GM19025 (cell line): Measurements from ENCODE around the gene RNF183.

Experiments
- ATAC-seq: cut with Tn5 transposase; IDR thresholded peaks from one replicate; pipeline ENCODE4 v1.9.1; 2021; ENCODE audit warnings: mild to moderate bottlenecking, low read depth, moderate library complexity; ENCODE audit not compliant: unreplicated experiment

The RNF183 gene, protein sequence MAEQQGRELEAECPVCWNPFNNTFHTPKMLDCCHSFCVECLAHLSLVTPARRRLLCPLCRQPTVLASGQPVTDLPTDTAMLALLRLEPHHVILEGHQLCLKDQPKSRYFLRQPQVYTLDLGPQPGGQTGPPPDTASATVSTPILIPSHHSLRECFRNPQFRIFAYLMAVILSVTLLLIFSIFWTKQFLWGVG

DNA sequence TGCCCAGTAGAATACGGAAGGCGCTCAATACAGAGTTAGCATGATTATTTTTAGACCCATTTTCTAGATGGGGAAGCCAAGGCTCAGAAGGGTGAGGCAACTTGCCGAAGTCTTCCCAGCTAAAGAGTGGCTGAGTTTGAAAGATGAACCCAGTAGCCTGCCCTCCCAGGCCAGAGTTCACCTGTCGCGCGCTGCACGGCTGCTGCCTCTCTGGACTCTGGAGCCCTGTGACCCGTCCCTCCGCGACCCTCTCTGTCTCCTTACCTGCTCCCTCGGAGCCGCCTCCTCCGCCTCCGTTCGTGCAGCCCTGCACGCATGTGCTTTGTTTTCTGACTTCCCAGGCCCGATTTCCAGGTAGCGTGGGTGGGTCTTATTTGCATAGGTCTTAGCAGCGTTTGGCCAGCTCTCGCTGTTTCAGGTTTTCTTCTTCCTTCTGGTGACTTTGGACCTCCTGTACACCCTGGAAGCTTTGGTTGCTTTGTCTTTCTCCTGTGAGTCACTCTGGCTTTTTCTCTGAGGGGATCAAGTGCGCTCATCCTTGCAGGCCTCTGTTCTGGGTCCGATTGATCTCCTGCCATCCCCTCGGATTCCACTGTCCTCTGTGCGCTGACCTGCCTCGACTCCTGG lies at the start of gene RNF183:
RNF183 (minus strand) TSS at position 585 of the 627 bp plus-strand sequence. CDS start 5,192 bp downstream, outside the sequence.
- ATAC-seq, result no peak

DNA sequence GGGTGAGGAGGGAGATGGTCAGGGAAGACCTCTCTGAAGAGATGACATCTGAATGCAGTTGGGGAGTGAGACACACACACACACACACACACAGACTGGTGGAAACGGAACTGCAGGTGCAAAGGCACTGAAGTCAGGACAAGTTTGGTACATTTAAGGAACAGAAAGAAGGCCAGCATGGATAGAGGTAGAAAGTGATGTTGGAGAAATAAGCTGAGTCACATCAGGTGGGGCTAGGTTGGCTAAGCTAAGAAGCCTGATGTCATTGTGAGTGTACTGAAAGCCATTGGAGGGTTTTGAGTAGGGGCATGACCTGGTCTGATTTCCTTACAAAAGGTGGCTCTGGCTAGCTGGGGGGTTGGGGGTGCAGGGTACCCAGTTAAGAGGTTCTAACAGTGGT lies 49.2 kb upstream of the RNF183 start:
- ATAC-seq, result no peak

DNA sequence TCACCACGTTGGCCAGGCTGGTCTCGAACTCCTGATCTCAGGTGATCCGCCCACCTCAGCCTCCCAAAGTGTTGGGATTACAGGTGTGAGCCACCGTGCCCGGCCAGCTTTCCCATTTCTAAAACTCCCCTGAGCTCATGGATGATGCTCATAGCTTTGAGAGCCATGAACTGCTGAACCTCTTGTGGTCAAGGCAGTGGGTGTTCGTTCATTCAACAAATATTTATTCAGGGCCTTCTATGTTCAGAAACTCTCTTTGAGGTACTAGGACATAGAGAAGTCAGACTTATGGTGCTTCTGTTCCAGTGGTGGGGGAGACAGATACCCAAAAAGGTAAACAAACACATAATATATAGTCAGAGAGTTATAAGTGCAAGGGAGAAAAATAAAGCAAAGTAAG lies 48.8 kb upstream of the RNF183 start:
- no peak for ATAC-seq

DNA sequence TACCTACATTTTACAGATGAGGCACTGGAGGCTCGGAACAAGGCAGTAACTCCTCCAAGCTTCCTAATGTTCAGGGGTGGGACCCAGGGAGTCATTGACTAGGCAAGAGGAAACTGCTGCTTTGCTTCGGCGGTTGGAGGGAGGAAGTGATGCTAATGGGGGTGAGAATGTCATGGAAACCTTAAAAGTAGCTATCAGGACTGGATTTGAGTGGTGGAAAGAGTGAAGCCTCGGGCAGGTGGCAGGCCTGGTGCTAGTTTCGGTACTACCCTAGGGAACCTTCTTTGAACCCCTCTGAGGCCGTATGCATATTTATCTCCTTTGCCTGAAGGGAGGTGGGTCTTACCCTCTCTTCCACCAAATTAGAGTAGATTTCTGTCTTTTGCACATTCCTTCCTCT lies 47.8 kb upstream of the RNF183 start:
- no peak for ATAC-seq

DNA sequence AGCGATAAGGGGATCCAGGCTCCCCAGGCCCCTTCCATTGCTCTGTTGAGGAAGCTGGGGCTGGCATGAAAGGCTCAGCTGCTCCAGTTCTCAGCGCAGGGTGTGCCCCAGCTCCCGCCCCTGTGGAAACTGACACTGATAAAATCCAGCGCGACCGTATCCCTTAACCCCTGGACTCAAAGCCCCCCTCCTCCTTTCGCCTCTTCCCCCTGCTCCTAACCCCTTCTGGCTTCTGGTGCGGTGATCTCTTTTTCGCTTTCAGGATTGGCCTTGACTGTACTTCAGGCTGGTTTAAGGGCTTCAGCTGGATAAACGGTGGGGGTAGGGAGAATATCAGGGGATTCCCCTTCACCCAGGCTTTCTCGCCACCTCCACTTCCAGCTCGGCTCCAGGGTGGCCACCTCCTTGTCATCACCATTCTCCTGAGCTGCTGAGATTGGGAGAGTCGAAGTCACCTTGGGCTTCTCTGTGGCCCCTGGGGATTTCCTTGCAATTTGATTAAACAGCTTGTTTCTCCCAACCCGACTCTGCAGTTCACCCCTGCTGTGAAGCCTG lies 47.0 kb upstream of the RNF183 start:
- no peak for ATAC-seq

DNA sequence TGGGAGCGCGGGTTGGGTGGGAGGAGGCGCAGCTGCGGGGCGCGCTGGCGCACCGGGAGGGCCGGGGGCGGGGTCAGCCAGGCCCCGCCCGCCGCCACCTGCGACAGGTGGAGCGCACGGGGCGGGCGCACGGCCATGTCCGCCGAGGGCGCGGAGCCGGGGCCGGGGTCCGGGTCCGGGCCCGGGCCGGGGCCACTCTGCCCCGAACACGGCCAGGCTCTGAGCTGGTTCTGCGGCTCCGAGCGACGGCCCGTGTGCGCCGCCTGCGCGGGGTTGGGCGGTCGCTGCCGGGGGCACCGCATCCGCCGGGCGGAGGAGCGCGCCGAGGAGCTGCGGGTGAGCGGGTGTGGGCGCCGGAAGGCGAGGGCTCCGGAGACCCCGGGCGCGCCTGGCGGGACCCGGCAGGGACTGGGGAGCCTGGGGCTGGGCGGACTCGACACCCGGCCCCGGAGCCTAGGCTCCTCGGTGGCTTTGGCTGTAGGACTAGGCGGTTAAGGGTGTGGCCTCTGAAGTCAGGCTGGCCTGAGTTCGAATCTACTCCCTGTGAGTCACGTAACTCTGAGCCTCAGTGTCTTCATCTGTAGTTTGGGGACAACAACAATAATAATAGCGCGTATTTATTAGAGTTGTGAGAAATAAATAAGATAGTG lies 46.4 kb upstream of the RNF183 start, which contains the start of gene BSPRY:
BSPRY (plus strand) TSS at position 97 of the 650 bp plus-strand sequence; CDS start at position 136, 39 bp downstream.
- peak; percentile 37 for ATAC-seq

DNA sequence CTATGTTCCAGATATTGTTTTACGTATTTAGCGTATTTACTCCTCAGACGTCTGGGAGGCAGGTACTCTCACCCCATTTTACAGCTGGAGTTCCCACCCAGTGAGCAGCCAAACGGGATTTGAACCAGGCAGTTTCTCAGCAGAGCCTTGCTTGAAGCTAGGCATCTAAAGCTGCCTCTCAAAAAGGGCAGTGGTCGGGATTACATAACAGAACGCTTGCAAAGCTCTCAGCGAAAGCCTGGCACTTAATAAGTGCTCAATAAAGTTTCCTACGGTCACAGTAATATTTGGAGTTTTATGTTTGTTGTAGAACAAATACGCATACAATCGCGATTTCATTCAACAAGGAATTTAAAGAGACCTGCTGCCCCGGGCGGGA lies 45.9 kb upstream of the RNF183 start:
- ATAC-seq, result no peak

DNA sequence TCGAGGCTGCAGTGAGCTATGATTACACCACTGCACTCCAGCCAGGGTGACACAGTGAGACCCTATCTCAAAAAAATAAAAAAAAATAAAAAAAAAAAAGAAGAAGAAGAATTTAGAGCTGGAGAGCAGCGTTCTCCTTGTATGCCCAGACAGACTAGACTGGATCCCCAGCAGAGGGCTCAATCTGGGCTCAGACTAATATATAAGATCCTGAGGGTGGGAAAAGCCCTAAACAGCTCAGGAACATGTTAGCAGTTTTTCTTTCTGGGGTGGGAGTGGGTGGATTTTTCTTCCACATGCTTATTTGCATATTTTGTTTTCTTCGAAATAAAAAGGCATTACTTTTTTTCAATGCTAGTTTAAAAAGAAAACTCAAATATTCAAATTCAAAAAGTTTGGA lies 45.3 kb upstream of the RNF183 start:
- ATAC-seq, result no peak

DNA sequence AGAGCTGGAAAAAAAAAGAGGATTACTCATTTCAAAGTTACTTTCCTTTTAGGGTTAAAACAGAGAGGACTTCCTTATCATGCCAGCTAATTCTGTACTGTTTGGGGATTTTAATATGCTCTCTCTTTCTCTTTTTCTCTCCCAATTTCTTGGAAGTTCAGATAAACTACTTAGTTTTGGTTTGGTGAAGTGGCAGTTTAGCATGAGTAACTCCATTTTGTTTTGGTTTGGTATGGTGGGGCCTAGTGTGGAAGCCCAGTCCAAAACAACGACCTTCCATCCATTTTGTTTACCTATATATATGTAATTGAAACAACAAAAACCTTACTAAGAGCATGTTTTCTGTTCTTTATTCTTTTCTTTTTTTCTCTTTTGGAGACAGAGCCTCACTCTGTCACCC lies 42.5 kb upstream of the RNF183 start:
- no peak for ATAC-seq

DNA sequence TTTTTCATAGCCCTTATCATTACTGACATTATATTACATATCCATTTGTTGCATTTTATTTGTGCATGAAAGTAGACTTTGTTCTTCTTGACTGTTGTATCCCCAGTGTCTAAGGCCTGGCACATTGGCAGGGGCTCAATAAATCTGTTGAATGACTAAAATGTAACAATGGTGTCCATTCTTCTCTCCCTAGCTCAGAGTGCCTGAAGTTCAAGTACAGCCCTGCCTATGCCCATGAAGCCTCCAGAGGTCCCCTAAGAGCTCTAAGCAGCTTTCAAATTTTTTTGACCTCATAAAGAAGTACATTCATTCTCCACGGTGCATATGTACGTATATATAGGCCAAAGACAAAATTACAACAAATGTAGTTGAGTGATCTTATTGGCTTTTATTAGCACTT lies 42.0 kb upstream of the RNF183 start:
- ATAC-seq, result no peak

DNA sequence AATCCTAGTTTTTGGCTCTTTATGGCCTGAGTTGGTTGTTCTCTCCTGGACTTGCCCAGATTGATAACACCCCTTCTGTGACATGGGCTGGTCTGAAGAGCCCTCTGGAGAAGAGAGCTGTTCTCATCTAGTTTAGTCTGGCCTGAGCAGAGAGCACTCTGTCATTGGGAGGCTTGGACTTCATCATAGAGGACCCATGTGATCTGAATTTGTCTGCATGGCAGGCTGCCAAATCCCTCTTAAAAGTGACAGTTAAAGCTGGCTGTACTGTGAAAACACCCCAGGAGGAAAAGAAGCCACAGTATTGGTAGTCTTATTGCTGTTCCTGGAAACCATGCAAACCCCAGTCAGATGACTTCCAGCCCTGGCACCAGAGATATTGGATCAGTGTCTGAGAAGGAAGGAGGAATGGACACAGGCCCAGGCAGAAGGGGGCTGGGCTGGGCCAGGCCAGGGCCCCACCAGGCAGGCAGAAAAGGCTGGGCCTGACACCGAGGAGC lies 40.6 kb upstream of the RNF183 start:
- ATAC-seq, result no peak

DNA sequence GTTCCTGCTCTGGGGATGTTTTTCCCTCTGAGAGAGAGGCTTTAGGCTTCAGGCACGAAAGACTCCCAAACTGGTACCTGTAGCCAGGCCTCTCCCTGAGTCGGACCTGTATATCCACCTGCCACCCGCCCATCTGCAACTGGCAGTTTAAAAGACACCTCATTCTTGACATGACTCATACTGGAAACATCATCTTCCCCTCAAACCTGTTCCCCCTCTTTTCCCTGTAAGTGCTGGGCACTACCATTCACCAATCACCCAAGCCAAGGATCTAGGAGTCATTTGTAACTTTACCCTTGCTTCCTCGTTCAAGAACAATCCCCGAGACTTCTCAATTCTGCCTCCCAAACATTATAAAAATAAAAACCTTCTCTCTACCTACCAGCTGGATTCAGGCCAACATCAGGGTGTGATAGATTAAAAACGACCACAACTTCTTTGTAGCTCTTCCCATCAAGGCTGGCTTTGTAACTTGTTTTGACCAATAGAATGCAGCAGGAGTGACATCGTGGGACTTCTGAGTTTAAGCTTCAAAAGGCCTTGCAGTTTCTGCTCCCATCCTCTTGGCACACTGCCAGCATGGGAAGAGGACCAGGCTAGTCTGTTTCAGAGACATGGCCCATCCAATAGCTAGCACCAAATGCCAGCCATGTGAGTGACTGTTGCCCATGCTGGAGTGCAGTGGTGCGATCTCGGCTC lies 38.7 kb upstream of the RNF183 start:
- no peak for ATAC-seq

DNA sequence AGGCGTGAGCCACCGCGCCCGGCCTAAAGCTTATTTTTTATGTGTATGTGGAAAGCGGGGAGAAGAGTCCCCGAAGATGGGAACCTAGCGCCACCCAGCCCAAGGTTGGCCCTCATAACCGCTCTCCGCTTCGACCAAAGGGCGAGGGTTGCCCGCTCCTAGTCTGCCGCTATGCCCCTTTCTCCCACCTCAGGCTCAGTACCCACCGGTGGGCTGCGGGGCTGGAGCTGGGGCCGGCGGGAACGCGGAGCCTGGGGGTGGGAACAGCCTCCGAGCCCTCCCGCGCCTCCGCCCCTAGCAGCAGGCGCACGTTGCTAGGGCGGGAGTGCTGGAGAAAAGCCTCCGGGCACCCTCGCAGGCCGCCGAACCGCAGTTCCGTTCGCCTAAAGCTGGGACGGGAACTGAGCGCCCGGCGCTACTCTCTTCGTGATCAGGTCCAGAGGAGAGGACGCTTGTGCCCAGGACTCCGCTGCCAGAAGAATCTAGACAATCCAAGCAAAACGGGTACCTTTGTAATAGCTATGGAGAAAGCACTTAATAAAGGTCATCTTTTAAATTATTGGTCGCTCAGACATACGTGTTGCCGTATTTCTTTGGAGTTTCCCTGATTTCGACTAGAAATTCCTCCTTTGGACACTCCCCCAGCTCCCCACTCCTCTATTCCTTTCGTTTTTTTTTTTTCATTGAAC lies 37.0 kb upstream of the RNF183 start, which contains the start of gene WDR31:
WDR31 (minus strand) TSS at position 265 of the 689 bp plus-strand sequence. CDS start 8,253 bp downstream, outside the sequence.
- peak; percentile 97 for ATAC-seq

DNA sequence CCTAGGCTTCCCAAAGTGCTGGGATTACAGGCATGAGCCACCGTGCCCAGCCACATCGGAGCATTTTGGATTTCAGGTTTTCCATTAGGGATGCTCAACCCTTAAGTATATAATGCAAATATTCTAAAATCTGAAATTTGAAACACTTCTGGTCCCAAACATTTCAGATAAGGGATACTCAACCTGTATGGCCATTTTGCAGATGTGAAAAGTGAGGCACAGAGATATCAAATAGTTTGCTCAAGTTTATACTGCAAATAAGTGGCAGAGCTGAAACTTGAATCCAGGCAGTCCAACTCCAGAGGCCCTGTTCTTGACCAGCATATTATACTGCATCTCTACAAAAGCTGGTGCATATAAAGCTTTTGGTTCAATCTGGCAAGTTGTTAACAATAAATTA lies 34.5 kb upstream of the RNF183 start:
- ATAC-seq, result no peak

DNA sequence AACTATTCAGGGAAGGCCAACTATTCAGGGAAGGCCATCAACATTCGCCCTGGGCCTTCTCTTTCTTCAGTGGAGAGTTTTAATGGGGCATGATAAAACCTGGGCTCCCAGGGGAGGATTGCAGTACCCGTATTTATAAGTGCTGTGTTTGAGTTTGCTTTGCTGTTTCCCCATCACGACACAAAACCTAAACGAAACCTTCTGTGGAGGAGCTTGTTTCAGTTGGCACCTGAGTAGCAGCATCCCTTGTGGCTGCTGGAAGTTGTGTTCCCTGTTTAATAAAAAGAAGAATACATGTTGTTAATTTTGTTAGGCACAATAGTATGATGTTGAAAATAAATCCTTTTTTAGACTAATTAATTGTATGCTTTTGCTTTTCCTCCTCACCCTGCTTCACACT lies 28.6 kb upstream of the RNF183 start:
- ATAC-seq, result no peak

DNA sequence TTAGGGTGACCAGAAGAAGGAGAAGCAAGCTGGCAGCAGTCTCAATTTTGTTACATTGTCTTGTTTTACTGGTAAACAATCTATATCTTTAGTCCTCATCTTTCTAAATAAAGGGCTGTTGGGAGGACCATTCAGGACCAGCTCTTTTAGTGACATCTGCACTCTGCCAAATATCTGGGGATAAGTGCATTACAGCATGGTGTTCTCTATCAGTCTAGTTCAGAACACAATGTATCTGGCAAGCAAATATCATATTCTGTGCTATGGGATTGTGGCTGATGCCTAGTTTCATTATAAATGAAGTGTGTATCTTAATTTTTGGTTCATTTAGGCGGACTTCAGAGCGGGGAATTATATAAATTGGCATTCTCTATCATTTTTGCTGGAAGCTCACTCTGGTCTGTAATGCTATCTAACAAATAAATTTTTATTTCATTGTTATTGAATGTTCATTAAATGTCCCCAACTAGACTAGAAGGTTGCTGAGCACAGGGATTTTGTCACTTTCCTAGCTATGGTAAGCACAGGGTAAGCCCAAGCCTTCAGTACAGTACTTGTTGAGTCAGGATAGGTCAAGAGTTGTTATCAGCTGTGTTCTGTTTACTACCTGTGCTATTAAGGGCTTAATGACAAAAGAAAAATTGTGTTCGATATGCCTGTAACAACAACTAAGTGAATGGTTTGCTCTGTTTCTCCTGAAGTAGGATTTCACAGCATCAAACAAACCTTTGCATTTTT lies 25.0 kb upstream of the RNF183 start:
- ATAC-seq, result no peak

DNA sequence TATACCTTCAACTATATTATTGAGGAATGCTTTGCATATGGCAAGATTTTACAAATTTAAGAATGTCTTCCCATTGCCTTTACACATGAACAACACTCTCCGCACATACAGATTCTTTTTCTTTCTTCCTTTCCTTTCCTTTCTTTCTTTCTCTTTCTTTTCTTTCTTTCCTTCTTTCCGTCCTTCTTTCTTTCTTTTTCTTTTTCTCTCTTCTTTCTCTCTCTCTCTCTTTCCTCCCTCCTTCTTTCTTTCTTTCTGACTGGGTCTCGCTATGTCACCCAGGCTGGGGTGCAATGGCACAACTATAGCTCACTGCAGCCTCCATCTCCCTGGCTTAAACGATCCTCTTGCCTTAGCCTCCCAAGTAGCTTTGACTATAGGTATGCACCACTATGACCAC lies 23.1 kb upstream of the RNF183 start:
- ATAC-seq, result no peak

DNA sequence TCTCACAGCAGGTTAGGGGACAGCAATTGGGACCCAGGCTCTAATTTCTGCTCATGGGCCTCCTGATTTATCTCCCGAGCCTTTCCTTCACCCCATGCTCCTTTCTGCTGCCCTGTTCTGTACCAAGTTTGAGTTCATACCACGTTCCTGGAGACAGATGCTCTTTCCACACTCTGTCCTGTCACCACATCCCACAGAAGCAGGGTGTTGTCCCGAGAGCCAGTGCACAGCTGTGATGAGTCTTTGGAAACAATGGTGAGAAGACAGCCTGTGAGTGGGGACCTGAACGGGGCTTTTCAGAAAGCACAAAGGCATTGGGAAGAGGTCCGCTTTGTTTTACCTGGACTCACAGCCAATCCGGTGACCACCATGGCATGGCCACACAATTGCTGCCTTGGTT lies 19.5 kb upstream of the RNF183 start:
- ATAC-seq, result no peak

DNA sequence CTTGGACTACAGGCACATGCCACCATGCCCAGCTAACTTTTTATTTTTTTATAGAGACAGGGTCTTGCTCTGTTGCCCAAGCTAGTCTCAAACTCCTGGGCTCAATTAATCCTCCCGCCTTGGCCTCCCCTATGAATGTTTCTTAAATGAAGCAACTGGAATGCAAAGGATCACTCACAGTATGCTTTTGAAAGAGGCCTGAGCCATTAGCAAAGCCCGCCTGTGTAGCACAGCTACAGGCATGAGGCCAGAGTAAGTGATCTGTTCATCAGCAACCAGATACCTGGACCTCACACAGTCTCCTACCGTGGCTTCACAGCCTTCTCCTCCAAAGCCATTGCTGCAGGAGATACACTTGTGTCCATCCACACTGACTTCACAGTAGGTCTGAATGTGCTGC lies 16.9 kb upstream of the RNF183 start:
- ATAC-seq, result no peak

DNA sequence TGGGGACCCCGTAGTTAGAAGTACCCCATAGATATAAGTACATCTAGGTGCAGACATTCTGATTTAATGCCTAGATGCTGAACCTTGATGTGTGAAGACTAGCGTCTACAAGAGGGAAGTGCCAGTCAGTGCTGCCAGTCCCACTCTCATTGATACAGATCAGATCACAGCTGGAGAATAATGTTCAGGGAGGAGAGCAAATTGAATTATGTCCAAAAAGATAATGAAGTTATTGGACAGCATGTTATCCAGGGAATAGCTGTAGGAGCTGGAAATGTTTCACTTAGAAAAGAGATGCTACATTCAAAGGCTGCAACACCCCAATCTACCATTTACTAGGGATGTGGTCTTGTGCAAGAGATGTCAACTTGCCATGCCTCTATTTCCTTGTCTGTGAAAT lies 15.9 kb upstream of the RNF183 start:
- ATAC-seq, result no peak
